Measurements from ENCODE around the gene SNX15. TPM values are rescaled to one million over a fixed set of nuclear protein-coding genes. Genes with fewer than 3 reads are reported as not detected.

Gene SNX15
- total RNA-seq, 4 donors from 2014 or later: 9.8 to 18.6 (median 13.9) TPM

DNA sequence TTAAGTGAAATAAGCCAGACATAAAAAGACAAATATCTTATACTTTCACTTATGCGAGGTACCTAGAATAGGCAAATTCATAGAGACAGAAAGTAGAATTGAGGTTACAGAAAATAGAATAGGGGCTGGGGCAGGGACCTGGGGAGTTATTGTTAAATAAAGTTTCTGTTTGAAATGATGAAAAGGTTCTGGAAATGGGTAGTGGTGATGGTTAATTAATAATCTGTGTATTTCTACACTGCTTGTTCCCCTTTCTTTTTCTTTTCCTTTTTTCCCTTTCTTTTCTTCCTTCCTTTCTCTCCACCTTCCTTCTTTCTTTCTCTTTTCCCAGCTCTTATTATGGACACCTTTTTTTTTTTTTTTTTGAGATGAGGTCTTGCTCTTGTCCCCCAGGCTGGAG, 28.3 kb downstream of the SNX15 start:
- 82 to 88% methylated on average over 1 of the region's 1 CpG for WGBS, 2 donors

DNA sequence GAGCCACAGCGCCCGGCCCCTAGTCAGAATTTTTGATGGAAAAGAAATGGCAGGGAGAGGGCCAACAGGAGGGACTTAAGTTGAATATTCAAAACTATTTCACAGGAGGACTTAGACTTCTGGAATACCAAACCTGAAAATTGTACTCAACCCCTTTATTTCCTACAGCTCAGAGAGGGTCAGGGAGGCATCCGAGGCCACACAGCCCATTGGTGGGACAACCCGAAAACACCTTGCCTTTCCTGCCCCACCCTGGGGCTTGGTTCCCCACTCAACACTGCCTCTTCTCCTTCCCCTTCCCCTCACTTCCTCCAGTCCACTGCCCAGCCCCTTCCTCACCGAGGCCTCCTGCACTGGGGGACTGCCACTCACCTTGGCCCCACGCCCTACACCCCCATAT, 29.8 kb downstream of the SNX15 start:
- intact Hi-C loops (cut with DNase I): no loop called here
- no peak for DNase-seq
- 83 to 89% methylated on average over 5 to 6 of the region's 6 CpGs for WGBS, 2 donors
- no peaks in the 10 kb centered on the region for H3K9me3 ChIP-seq
- H3K4me1 ChIP-seq: no peaks in the 10 kb centered on the region
- no peaks in the 10 kb centered on the region for H3K36me3 ChIP-seq
- no peak overlapping the region for H3K27ac ChIP-seq
- TF ChIP-seq, protein P1, sequence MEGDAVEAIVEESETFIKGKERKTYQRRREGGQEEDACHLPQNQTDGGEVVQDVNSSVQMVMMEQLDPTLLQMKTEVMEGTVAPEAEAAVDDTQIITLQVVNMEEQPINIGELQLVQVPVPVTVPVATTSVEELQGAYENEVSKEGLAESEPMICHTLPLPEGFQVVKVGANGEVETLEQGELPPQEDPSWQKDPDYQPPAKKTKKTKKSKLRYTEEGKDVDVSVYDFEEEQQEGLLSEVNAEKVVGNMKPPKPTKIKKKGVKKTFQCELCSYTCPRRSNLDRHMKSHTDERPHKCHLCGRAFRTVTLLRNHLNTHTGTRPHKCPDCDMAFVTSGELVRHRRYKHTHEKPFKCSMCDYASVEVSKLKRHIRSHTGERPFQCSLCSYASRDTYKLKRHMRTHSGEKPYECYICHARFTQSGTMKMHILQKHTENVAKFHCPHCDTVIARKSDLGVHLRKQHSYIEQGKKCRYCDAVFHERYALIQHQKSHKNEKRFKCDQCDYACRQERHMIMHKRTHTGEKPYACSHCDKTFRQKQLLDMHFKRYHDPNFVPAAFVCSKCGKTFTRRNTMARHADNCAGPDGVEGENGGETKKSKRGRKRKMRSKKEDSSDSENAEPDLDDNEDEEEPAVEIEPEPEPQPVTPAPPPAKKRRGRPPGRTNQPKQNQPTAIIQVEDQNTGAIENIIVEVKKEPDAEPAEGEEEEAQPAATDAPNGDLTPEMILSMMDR (IDR thresholded peaks at IDR 0.05): no peak
- no peak for TF ChIP-seq POLR2A (IDR thresholded peaks at IDR 0.05)
- no peak overlapping the region for H3K4me3 ChIP-seq
- H3K27me3 ChIP-seq: peaks cover 0 to 11% (median 0%) of the 10 kb centered on the region in 4 donors

More for the DNA sequence above, 28.3 kb downstream of the SNX15 start:
- TF ChIP-seq, protein P1 (IDR thresholded peaks at IDR 0.05): no peak
- no peak for TF ChIP-seq POLR2A (IDR thresholded peaks at IDR 0.05)
- Histone ChIP-seq H3K4me3 (no peak overlapping the region), H3K27ac (no peak overlapping the region), H3K27me3 (peaks cover 0 to 11% (median 0%) of the 10 kb centered on the region in 4 donors), H3K36me3 (no peaks in the 10 kb centered on the region), H3K9me3 (no peaks in the 10 kb centered on the region), H3K4me1 (no peaks in the 10 kb centered on the region)
- intact Hi-C loops (cut with DNase I): no loop called here
- no peak for DNase-seq

GRCh38 chr11:65057526-65057925, 30.3 kb downstream of the SNX15 start:
- TF ChIP-seq, protein P1 (IDR thresholded peaks at IDR 0.05): no peak
- no peak for TF ChIP-seq POLR2A (IDR thresholded peaks at IDR 0.05)
- Histone ChIP-seq H3K4me1 (no peaks in the 10 kb centered on the region), H3K27me3 (peaks cover 0 to 11% (median 0%) of the 10 kb centered on the region in 4 donors), H3K9me3 (no peaks in the 10 kb centered on the region), H3K4me3 (no peak overlapping the region), H3K36me3 (no peaks in the 10 kb centered on the region), H3K27ac (no peak overlapping the region)
- DNase-seq: no peak
- 90% methylated on average over 6 of the region's 7 CpGs; no CpG with 5 or more reads in 1 of the 2 donors for WGBS, 2 donors
- intact Hi-C loops (cut with DNase I): no loop called here

DNA sequence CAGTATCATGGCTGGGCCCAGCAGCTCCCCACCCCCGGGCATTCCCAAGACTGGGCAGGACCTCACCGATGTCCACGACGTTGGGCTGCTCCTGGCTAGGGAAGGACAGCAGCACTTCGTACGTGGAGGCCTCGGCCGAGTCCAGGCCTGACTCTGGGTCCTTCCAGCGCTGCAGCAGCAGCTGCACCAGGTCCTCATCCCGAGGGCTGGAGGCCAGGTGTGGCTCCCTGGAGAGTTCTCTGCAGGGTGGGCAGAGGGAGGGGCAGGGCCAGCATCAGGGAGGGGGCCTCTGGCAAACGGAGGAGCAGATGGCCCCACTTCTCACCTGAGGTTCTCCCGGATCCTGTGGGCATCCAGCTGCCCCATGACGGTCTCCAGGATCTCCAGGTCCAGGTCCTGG, 30.8 kb downstream of the SNX15 start:
- 60 to 95% methylated on average over 1 to 4 of the region's 13 CpGs for WGBS, 2 donors

GRCh38 chr11:65058419-65059054, 31.3 kb downstream of the SNX15 start, which contains the start of gene NAALADL1:
Gene NAALADL1, minus strand, starts transcription at chr11:65058553. Its CDS starts 32 bp downstream, at chr11:65058521.
- no peak within 1 kb of the TSS for H3K27ac ChIP-seq
- no peaks in the 10 kb centered on the region for H3K9me3 ChIP-seq
- TF ChIP-seq, protein P1 (IDR thresholded peaks at IDR 0.05): no peak
- TF ChIP-seq POLR2A (IDR thresholded peaks at IDR 0.05): no peak
- peaks cover 0 to 5% (median 0%) of the 10 kb centered on the region in 4 donors for H3K27me3 ChIP-seq
- H3K4me1 ChIP-seq: no peaks in the 10 kb centered on the region
- no peak for DNase-seq
- no peak within 1 kb of the TSS for H3K4me3 ChIP-seq
- no peaks in the 10 kb centered on the region for H3K36me3 ChIP-seq
- WGBS, 2 donors: 74 to 91% methylated on average over 3 of the region's 8 CpGs
- intact Hi-C loops (cut with DNase I): no loop called here

More for the DNA sequence above, 30.8 kb downstream of the SNX15 start:
- Histone ChIP-seq H3K4me3 (no peak overlapping the region), H3K4me1 (no peaks in the 10 kb centered on the region), H3K27me3 (peaks cover 0 to 10% (median 0%) of the 10 kb centered on the region in 4 donors), H3K9me3 (no peaks in the 10 kb centered on the region), H3K36me3 (no peaks in the 10 kb centered on the region), H3K27ac (no peak overlapping the region)
- intact Hi-C loops (cut with DNase I): no loop called here
- TF ChIP-seq, protein P1 (IDR thresholded peaks at IDR 0.05): no peak
- no peak for TF ChIP-seq POLR2A (IDR thresholded peaks at IDR 0.05)
- DNase-seq: no peak
